NT2/D1 (cell line): ENCODE data around the gene SCAMP2.

Experiments used
- SUZ12 ChIP-seq: IDR thresholded peaks from 2 replicates; pipeline ENCODE4 v1.6.1; 2011; ENCODE audit not compliant: insufficient read length, insufficient read depth; ENCODE audit errors: extremely low read depth
- YY1 ChIP-seq: IDR thresholded peaks from 2 replicates; pipeline ENCODE4 v1.6.1; 2011; ENCODE audit not compliant: insufficient read length, insufficient read depth
- ZNF274 ChIP-seq: IDR thresholded peaks from 2 replicates; pipeline ENCODE4 v1.6.1; 2011; ENCODE audit warnings: mild to moderate bottlenecking, low read depth, low read length

- TF ChIP-seq ZNF274, result no peak
- no peak for TF ChIP-seq SUZ12
- TF ChIP-seq YY1, result no peak
Observed at GRCh38 chr15:74872702-74873035, 496 bp downstream of the SCAMP2 start.
